ENCODE measurements around the gene MED23. TPM values are rescaled to one million over a fixed set of nuclear protein-coding genes. Genes with fewer than 3 reads are reported as not detected.

The MED23 gene
- total and polyA plus RNA-seq, 2 experiments from 2014 or later = 8.6 to 23.6 TPM

DNA sequence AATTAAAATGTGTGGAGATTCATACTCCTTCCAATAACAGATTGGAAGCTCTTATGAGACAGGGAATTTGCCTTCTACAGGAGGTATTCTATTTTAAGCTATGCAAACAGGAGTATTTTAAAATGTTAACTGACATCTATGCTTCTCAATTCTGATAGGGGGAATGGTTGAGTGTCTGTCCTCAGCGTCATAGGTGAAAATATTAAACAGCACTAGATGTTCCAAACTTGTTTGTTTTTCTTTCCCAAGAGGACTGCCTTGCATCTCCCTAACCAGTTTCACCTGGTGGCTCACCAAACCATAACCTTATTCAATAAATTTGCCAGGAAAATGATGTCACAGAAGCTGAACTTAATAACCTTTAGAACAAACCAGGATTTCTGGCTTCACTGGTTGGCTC lies 79.6 kb downstream of the MED23 start (continued):
- no peak for TF ChIP-seq CTCF (conservative IDR thresholded peaks at IDR 0.05; ENCODE audit: low read depth in 2 of 2)

DNA sequence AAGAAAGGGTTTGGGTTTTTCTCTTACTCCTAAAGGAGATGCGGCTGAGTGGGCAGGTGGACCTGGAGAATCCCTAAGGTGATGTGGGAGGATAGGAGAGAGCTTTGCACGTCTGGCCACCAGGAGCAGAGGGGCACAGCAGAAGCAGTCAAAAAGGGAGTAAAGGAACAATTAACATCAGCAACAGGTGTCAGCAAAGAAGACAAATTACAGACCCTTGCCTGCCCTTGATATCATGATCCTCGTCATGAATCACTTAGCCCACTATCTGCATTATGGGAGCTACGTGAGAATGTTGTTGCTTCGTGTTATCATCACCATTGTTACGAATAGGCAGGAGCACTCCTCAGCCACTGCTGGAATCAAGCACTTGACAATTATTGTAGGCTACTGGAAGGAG lies 80.6 kb downstream of the MED23 start:
- Mint-ChIP-seq H3K27ac (no peak overlapping the region), H3K4me3 (no peak overlapping the region), H3K9me3 (no peaks in the 10 kb centered on the region), H3K36me3 (ENCODE audit: low read depth) (no peaks in the 10 kb centered on the region), H3K4me1 (peaks cover 4% of the 10 kb centered on the region; the same call in 2 of the 3 replicates), H3K27me3 (ENCODE audit: insufficient read depth, low read depth, poor library complexity) (no peaks in the 10 kb centered on the region)
- H3K79me2 ChIP-seq (replicated peaks; ENCODE audit: insufficient read depth) = no peaks in the 10 kb centered on the region
- ATAC-seq = no peak
- H3K4me1 ChIP-seq (ENCODE audit: insufficient read depth) = no peaks in the 10 kb centered on the region
- H3K27me3 ChIP-seq (ENCODE audit: insufficient read depth) = no peaks in the 10 kb centered on the region
- no peaks in the 10 kb centered on the region for H3K36me3 ChIP-seq (ENCODE audit: insufficient read depth)
- H4K20me1 ChIP-seq (replicated peaks; ENCODE audit: insufficient read depth) = no peaks in the 10 kb centered on the region
- no peak for DNase-seq (ENCODE audit: low spot score)
- H3K4me3 ChIP-seq = no peak overlapping the region
- TF ChIP-seq EZH2phosphoT487 (IDR thresholded peaks at IDR 0.05; ENCODE audit: unreplicated experiment) (no peak), POLR2AphosphoS5 (IDR thresholded peaks at IDR 0.05; ENCODE audit: low read depth) (no peak), CTCF (conservative IDR thresholded peaks at IDR 0.05; ENCODE audit: low read depth in 2 of 2) (no peak), ZNF331 (CRISPR knock-in tag; IDR thresholded peaks at IDR 0.05; ENCODE audit: low read depth) (no peak), ZNF114 (CRISPR knock-in tag; IDR thresholded peaks at IDR 0.05) (no peak)
- H3K4me2 ChIP-seq = no peak overlapping the region
- H2AFZ ChIP-seq = no peak overlapping the region
- H3F3A ChIP-seq (replicated peaks; ENCODE audit: low read depth) = no peaks in the 10 kb centered on the region
- H3K9me2 ChIP-seq (ENCODE audit: insufficient read depth) = no peaks in the 10 kb centered on the region
- H3K27ac ChIP-seq (ENCODE audit: low read depth) = no peak overlapping the region

- peaks cover 4% of the 10 kb centered on the region; the same call in 2 of the 3 replicates for H3K4me1 Mint-ChIP-seq
- no peak overlapping the region for H3K4me2 ChIP-seq
- ATAC-seq = no peak
- TF ChIP-seq EZH2 (IDR thresholded peaks at IDR 0.05; ENCODE audit: low read depth, unreplicated experiment) = no peak
- TF ChIP-seq, protein P1, sequence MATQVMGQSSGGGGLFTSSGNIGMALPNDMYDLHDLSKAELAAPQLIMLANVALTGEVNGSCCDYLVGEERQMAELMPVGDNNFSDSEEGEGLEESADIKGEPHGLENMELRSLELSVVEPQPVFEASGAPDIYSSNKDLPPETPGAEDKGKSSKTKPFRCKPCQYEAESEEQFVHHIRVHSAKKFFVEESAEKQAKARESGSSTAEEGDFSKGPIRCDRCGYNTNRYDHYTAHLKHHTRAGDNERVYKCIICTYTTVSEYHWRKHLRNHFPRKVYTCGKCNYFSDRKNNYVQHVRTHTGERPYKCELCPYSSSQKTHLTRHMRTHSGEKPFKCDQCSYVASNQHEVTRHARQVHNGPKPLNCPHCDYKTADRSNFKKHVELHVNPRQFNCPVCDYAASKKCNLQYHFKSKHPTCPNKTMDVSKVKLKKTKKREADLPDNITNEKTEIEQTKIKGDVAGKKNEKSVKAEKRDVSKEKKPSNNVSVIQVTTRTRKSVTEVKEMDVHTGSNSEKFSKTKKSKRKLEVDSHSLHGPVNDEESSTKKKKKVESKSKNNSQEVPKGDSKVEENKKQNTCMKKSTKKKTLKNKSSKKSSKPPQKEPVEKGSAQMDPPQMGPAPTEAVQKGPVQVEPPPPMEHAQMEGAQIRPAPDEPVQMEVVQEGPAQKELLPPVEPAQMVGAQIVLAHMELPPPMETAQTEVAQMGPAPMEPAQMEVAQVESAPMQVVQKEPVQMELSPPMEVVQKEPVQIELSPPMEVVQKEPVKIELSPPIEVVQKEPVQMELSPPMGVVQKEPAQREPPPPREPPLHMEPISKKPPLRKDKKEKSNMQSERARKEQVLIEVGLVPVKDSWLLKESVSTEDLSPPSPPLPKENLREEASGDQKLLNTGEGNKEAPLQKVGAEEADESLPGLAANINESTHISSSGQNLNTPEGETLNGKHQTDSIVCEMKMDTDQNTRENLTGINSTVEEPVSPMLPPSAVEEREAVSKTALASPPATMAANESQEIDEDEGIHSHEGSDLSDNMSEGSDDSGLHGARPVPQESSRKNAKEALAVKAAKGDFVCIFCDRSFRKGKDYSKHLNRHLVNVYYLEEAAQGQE (IDR thresholded peaks at IDR 0.05; ENCODE audit: unreplicated experiment) = no peak
- TF ChIP-seq NANOG (IDR thresholded peaks at IDR 0.05; ENCODE audit: borderline replicate concordance) = no peak
- TF ChIP-seq STAT1 (IDR thresholded peaks at IDR 0.05; ENCODE audit: unreplicated experiment) = no peak
- TF ChIP-seq ZNF331 (CRISPR knock-in tag; IDR thresholded peaks at IDR 0.05; ENCODE audit: low read depth) = no peak
- TF ChIP-seq CREB1 (CRISPR knock-in tag; IDR thresholded peaks at IDR 0.05; ENCODE audit: low read depth) = no peak
These were observed 82.7 kb downstream of the MED23 start for GRCh38 chr6:131545317-131545716.

More at GRCh38 chr6:131545317-131545716, 82.7 kb downstream of the MED23 start:
- H4K20me1 ChIP-seq (replicated peaks; ENCODE audit: insufficient read depth) = no peaks in the 10 kb centered on the region
- no peaks in the 10 kb centered on the region for H3K36me3 ChIP-seq (ENCODE audit: insufficient read depth)
- Mint-ChIP-seq H3K36me3 (ENCODE audit: low read depth) (no peaks in the 10 kb centered on the region), H3K27ac (no peak overlapping the region), H3K27me3 (ENCODE audit: insufficient read depth, low read depth, poor library complexity) (no peaks in the 10 kb centered on the region), H3K4me3 (no peak overlapping the region), H3K9me3 (no peaks in the 10 kb centered on the region)
- no peaks in the 10 kb centered on the region for H3K9me2 ChIP-seq (ENCODE audit: insufficient read depth)
- no peaks in the 10 kb centered on the region for H3F3A ChIP-seq (replicated peaks; ENCODE audit: low read depth)
- H3K27ac ChIP-seq (ENCODE audit: low read depth) = no peak overlapping the region
- H3K4me3 ChIP-seq = no peak overlapping the region
- H3K27me3 ChIP-seq (ENCODE audit: insufficient read depth) = no peaks in the 10 kb centered on the region
- no peaks in the 10 kb centered on the region for H3K4me1 ChIP-seq (ENCODE audit: insufficient read depth)
- DNase-seq (ENCODE audit: low spot score) = no peak
- H3K79me2 ChIP-seq (replicated peaks; ENCODE audit: insufficient read depth) = no peaks in the 10 kb centered on the region
- H2AFZ ChIP-seq = peak overlapping the region; percentile 33; the same call in 1 of the 2 replicates
